HG03103 (cell line): Measurements from ENCODE around the gene SUSD1.

ENCODE experiments used
- ATAC-seq: cut with Tn5 transposase; IDR thresholded peaks from one replicate; pipeline ENCODE4 v1.9.1; 2021; ENCODE audit warnings: low read depth; ENCODE audit not compliant: unreplicated experiment

Gene SUSD1

GRCh38 chr9:112044881-112045280, 130.2 kb downstream of the SUSD1 start:
- ATAC-seq, result no peak

- ATAC-seq, result no peak
Observed at GRCh38 chr9:112044186-112044585, 130.9 kb downstream of the SUSD1 start.

GRCh38 chr9:112043423-112043822, 131.7 kb downstream of the SUSD1 start:
- ATAC-seq, result no peak

- ATAC-seq, result no peak
Observed at GRCh38 chr9:112042769-112043168, 132.3 kb downstream of the SUSD1 start.

GRCh38 chr9:112042244-112042638, 132.9 kb downstream of the SUSD1 start:
- no peak for ATAC-seq

GRCh38 chr9:112041536-112042243, 133.4 kb downstream of the SUSD1 start:
- ATAC-seq, result no peak

- no peak for ATAC-seq
Observed at GRCh38 chr9:112041199-112041535, 133.9 kb downstream of the SUSD1 start.

- ATAC-seq, result no peak
Observed at GRCh38 chr9:112038017-112038408, 137.1 kb downstream of the SUSD1 start.

GRCh38 chr9:112037281-112038016, 137.6 kb downstream of the SUSD1 start:
- ATAC-seq, result peak; percentile 51

- ATAC-seq, result no peak
Observed at GRCh38 chr9:112035166-112035826, 139.8 kb downstream of the SUSD1 start.

GRCh38 chr9:112034216-112034611, 140.9 kb downstream of the SUSD1 start:
- no peak for ATAC-seq

- no peak for ATAC-seq
Observed at GRCh38 chr9:112033237-112034215, 141.6 kb downstream of the SUSD1 start.

- ATAC-seq, result no peak
Observed at GRCh38 chr9:112032743-112033142, 142.4 kb downstream of the SUSD1 start.

GRCh38 chr9:112032009-112032408, 143.1 kb downstream of the SUSD1 start:
- peak; percentile 40 for ATAC-seq

GRCh38 chr9:112031400-112031799, 143.7 kb downstream of the SUSD1 start:
- no peak for ATAC-seq

GRCh38 chr9:112029921-112030444, 145.1 kb downstream of the SUSD1 start:
- ATAC-seq, result no peak

GRCh38 chr9:112028242-112029221, 146.6 kb downstream of the SUSD1 start:
- ATAC-seq, result peak; percentile 46

- no peak for ATAC-seq
Observed at GRCh38 chr9:112025850-112026249, 149.2 kb downstream of the SUSD1 start.

- ATAC-seq, result no peak
Observed at GRCh38 chr9:112021742-112022141, 153.4 kb downstream of the SUSD1 start.
